HG02588 (cell line): ENCODE results near the gene CACNA1C.
"Not testable (repeated sequence)": the region's sequence is repeated elsewhere in the genome, so short reads cannot be mapped to it uniquely, and the experiment has no call there.

Experiments
- ATAC-seq: cut with Tn5 transposase; IDR thresholded peaks from one replicate; pipeline ENCODE4 v1.9.1; 2021; ENCODE audit warnings: mild to moderate bottlenecking, moderate library complexity; ENCODE audit not compliant: unreplicated experiment

CACNA1C gene

GRCh38 chr12:2074792-2075191 is 22.0 kb downstream of the CACNA1C start:
- ATAC-seq: no peak

- no peak for ATAC-seq
Observed at GRCh38 chr12:2075508-2076195, 22.9 kb downstream of the CACNA1C start.

- ATAC-seq: no peak
Observed at GRCh38 chr12:2076196-2076570, 23.4 kb downstream of the CACNA1C start.

GRCh38 chr12:2076728-2077127 is 23.9 kb downstream of the CACNA1C start:
- ATAC-seq: no peak

- ATAC-seq: no peak
Observed at GRCh38 chr12:2080604-2081003, 27.8 kb downstream of the CACNA1C start.

DNA sequence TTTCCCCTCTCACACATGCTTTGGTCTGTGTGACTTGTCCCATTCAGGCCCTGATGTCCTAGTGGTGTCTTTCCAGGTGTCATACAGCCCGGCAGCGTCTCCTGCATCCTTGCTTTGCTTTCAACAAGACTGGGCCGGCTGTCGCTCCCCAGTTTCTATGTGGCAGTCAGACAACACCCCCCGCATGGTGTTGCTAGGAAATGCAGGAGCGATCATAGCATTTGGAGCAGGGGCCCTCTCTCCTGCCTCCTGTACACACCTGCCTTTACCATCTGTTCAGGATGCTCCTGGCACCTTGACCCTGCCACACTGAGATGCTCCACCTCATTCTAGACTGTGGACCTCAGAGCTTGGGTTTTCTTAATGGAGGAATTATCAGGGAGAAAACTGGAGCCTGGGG is 29.5 kb downstream of the CACNA1C start:
- ATAC-seq: no peak

GRCh38 chr12:2083008-2083407 is 30.2 kb downstream of the CACNA1C start:
- no peak for ATAC-seq

- no peak for ATAC-seq
Observed at GRCh38 chr12:2083561-2083960, 30.8 kb downstream of the CACNA1C start.

DNA sequence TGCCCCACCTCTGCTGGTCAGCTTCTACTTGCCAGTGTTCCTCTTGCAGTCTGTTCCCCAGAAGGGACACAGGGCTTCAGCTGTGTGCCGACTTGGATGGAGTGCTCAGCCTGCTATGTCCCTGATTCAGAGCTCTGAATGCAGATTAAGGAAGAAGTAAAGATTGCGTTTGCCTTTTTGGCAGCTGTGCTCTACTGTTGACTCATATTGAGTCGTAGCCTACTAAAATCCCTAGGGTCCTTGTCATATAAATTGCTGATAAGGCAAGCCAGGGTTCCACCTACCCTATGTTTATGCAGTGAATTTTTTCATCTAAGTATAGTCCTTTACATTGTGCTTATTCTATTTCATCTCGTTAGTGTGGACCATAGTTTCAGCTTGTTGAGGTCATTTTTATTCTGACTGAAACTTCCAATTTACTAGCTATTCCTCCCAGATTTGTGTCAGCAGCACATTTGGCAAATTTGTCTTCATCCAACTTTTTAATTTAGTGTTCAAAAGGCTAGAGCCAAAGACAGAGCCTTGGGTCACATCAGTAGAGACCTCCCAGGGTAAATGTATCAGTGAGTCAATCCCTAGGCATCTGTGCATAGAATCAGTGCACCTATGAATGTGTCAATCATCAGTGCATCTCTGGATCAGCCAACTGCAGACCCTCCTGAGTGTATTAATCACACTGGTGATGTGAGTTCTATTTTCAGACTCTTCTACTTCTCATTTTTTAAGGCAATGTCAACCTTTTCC is 31.9 kb downstream of the CACNA1C start:
- no peak for ATAC-seq

- no peak for ATAC-seq
Observed at GRCh38 chr12:2092354-2092753, 39.6 kb downstream of the CACNA1C start.

DNA sequence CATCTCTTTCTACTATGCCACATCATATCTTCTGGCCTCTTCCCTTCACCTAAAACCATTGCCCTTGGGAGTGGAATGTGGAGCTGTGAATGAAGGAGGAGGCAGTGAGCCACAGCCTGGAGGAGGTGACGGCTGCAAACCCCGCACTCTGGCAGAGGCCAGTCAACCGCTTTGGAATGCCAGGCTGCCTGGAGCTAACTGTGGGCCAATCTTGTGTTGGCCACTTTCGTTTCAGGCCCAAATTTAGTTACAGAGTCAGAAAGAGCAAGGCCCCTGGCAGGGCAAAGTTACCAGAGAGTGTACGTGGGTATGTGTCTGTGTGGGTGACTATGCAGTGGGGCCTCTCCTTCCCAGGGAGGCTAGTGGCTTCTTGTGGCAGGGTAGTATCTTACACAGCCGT is 40.1 kb downstream of the CACNA1C start:
- ATAC-seq: no peak

GRCh38 chr12:2094597-2094996 is 41.8 kb downstream of the CACNA1C start:
- ATAC-seq: no peak

GRCh38 chr12:2095878-2096277 is 43.1 kb downstream of the CACNA1C start:
- ATAC-seq: no peak

DNA sequence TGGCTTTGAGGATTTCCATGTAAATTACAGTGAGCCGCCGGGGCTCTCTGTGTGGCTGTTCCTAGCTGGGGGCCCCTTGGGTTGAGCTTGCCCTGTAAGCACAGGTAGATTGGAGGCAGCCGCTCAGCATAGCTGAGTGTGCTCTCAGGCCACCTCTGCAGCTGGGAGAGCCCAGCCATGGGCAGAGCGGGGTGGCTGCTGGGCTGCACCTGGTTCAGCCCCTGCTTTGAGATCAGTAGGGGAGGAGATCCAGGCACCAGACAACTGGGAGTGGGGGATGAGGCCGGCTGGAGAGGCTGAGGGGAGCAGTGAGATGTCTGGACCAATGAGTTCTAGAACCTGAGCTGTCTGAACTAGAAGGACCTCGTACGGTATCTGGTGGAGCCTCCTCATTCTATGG is 44.8 kb downstream of the CACNA1C start:
- ATAC-seq: no peak

DNA sequence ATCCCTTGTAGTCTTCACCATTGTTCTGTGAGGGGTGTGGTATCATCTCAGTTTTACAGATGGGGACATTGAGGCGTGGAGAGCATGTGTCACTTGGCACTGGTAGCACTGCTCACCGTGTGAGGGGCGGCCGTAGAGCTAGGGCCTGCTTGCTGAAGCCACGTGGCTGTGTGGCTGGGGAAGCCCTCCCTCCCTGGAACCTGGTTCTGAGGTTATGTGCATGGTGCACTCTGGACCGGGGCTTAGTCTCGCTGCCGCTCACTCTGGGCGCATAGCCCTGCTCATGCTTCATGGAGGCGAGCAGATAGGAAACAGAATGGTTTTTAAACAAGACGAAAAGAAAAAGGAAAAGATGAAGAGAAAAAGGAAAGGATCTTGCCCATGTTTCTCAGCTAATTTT is 46.1 kb downstream of the CACNA1C start:
- no peak for ATAC-seq

- no peak for ATAC-seq
Observed at GRCh38 chr12:2099595-2099994, 46.8 kb downstream of the CACNA1C start.

GRCh38 chr12:2101359-2101758 is 48.6 kb downstream of the CACNA1C start:
- no peak for ATAC-seq

GRCh38 chr12:2101771-2102170 is 49.0 kb downstream of the CACNA1C start:
- ATAC-seq: no peak

- ATAC-seq: not testable (repeated sequence)
Observed at GRCh38 chr12:2102736-2103135, 49.9 kb downstream of the CACNA1C start.

DNA sequence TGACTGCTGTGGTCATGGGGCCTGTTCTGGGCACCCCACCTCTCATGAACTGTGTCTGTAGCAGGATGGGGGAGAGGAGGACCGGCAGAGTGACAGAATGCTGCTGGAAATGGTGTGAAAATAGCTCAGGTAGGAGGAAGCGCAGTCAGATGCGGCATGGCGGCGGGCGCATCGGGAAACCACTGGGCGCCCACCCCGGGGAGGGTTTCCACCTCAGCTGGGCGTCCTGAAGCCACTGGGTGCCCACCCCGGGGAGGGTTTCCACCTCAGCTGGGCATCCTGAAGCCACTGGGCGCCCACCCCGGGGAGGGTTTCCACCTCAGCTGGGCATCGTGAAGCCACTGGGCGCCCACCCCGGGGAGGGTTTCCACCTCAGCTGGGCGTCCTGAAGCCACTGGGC is 52.6 kb downstream of the CACNA1C start:
- not testable (repeated sequence) for ATAC-seq

GRCh38 chr12:2108166-2108565 is 55.4 kb downstream of the CACNA1C start:
- no peak for ATAC-seq

DNA sequence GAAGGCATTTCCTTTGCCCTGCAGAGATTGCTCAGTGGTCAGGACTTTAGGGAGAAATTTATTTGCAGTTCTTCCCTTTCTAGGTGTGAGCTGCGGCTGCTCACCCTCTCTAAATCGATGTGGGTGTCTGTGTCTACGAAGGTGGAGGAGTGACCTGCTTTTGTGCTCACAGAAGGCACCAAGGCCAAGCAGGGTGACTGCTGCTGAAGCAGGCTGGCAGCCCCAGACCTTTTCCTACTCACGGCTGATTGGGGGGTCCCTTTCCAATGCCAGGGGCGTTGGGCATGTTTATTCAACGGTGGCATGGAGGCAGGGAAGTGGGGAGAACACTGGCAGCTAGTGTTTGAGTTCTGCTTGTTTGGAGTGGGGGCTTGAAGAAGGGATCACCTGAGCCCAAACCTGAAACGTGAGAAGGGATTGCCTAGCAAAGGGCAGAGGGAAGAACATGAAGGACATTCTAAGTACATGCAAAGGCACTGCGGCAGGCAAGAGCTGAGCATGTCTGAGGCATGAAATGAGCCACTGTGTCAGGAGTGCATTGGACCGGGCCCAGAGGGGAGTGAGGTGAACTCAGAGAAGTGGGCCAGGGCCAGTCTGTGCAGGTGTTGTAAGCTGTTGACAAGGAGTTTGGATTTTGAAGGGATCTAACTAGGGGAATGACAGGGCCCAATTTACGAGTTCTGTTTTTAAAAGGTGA is 56.3 kb downstream of the CACNA1C start:
- ATAC-seq: no peak
